Activated gamma-delta T cell (primary cell): ENCODE measurements around the gene SYNRG.
A peak's percentile ranks its signal among the peaks of the same experiment; 100 is the strongest.
"Not testable (repeated sequence)": the region's sequence is repeated elsewhere in the genome, so short reads cannot be mapped to it uniquely, and the experiment has no call there.

Source experiments
- DNase-seq: peaks from one replicate; lab custom pipeline; 2025; lab: John Stamatoyannopoulos, UW
- total RNA-seq, 2 donors: gene quantifications; one replicate each; lab custom pipeline; 2026; lab: John Stamatoyannopoulos, UW

SYNRG gene
- 177 to 196 reads per million in 2 donors for total RNA-seq

- peak; percentile 98 for DNase-seq
Observed at GRCh38 chr17:37609170-37610040, at the start of gene SYNRG. Gene SYNRG, minus strand, starts transcription at chr17:37609418. Its CDS starts 63 bp downstream, at chr17:37609355.

- no peak for DNase-seq
Observed at GRCh38 chr17:37657202-37657601, 48.0 kb upstream of the SYNRG start.

GRCh38 chr17:37651849-37652248 is 42.6 kb upstream of the SYNRG start:
- no peak for DNase-seq

- no peak for DNase-seq
Observed at GRCh38 chr17:37650419-37651003, 41.3 kb upstream of the SYNRG start.

- no peak for DNase-seq
Observed at GRCh38 chr17:37648555-37648954, 39.3 kb upstream of the SYNRG start.

GRCh38 chr17:37647856-37648255 is 38.6 kb upstream of the SYNRG start:
- DNase-seq: no peak

GRCh38 chr17:37643869-37644268 is 34.7 kb upstream of the SYNRG start:
- DNase-seq: no peak

GRCh38 chr17:37643118-37643766 is 34.0 kb upstream of the SYNRG start, which contains the start of gene DDX52:
Gene DDX52, minus strand, starts transcription at chr17:37643446. Its CDS starts 26 bp downstream, at chr17:37643420.
- peak; percentile 61 for DNase-seq

- no peak for DNase-seq
Observed at GRCh38 chr17:37642681-37643080, 33.5 kb upstream of the SYNRG start.

- no peak for DNase-seq
Observed at GRCh38 chr17:37640015-37640414, 30.8 kb upstream of the SYNRG start.

- DNase-seq: no peak
Observed at GRCh38 chr17:37637956-37638355, 28.7 kb upstream of the SYNRG start.

GRCh38 chr17:37616430-37616829 is 7.2 kb upstream of the SYNRG start:
- not testable (repeated sequence) for DNase-seq

- no peak for DNase-seq
Observed at GRCh38 chr17:37614823-37615222, 5.6 kb upstream of the SYNRG start.

- no peak for DNase-seq
Observed at GRCh38 chr17:37614391-37614790, 5.2 kb upstream of the SYNRG start.

- DNase-seq: no peak
Observed at GRCh38 chr17:37610971-37611370, 1.8 kb upstream of the SYNRG start.

GRCh38 chr17:37610041-37610420 is 813 bp upstream of the SYNRG start:
- not testable (repeated sequence) for DNase-seq

- DNase-seq: no peak
Observed at GRCh38 chr17:37608351-37609169, 658 bp downstream of the SYNRG start.

GRCh38 chr17:37607637-37608331 is 1.4 kb downstream of the SYNRG start:
- peak; percentile 16 for DNase-seq

- no peak for DNase-seq
Observed at GRCh38 chr17:37605813-37606505, 3.3 kb downstream of the SYNRG start.

- no peak for DNase-seq
Observed at GRCh38 chr17:37605081-37605480, 4.1 kb downstream of the SYNRG start.

GRCh38 chr17:37604556-37604955 is 4.7 kb downstream of the SYNRG start:
- DNase-seq: no peak
